ENCODE results near the gene OR2T4.

OR2T4 gene, protein sequence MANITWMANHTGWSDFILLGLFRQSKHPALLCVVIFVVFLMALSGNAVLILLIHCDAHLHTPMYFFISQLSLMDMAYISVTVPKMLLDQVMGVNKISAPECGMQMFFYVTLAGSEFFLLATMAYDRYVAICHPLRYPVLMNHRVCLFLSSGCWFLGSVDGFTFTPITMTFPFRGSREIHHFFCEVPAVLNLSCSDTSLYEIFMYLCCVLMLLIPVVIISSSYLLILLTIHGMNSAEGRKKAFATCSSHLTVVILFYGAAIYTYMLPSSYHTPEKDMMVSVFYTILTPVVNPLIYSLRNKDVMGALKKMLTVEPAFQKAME

DNA sequence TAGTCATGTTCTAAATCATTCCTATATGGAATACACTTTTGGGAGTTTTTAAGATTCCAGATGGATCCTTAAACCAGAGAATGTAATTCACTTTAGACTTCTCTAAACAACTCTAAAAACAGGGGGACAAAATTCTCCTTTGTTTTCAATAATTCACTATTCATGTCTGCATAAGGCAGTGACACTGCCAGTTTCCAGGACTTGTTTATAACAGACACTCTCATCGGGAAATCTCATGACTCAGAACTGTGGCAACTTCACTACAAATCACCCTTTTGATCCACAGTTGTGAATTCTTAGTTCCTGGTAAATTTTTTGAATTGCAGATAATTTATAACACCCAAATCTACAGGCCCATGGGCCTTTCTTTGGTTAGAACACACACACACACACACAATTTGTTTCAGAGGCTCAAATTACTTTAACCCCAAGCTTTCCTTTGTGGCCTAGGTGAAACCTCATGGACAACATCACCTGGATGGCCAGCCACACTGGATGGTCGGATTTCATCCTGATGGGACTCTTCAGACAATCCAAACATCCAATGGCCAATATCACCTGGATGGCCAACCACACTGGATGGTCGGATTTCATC is at the start of gene OR2T4:
OR2T4 (plus strand) TSS at position 545 of the 595 bp plus-strand sequence; CDS start at position 545, 0 bp downstream.
- no peak for DNase-seq (ENCODE audit: extremely low spot score)
- POLR2A ChIA-PET: no interaction called here

DNA sequence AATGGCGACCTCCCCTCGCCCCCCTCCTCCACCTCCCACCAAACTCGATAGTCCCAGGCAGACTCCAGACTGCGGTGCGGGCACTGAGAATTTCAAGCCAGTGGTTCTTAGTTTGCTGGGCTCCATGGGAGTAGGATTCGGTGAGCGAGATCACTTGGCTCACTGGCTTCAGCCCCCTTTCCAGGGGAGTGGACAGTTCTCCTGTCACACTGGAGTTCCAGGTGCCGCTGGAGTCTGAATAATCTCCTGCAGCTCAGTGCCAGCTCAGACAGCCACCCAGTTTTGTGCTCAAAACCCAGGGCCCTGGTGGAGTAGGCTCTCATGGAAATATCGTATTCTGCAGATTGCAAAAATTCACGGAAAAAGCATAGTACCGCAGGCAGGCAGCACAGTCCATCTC is 44.7 kb upstream of the OR2T4 start:
- POLR2A ChIA-PET: no interaction called here
- CTCF ChIA-PET: no interaction called here
- DNase-seq (ENCODE audit: extremely low spot score): no peak
- TF ChIP-seq SUZ12 (IDR thresholded peaks at IDR 0.05): no peak
- TF ChIP-seq BHLHE40 (IDR thresholded peaks at IDR 0.05; ENCODE audit: borderline replicate concordance): no peak
- TF ChIP-seq ZNF384 (IDR thresholded peaks at IDR 0.05): no peak
- TF ChIP-seq SP1 (IDR thresholded peaks at IDR 0.05): no peak
- no peak for TF ChIP-seq ELF4 (IDR thresholded peaks at IDR 0.05)
- no peak for TF ChIP-seq TARDBP (IDR thresholded peaks at IDR 0.05)

More for the DNA sequence above, at the start of gene OR2T4:
- no peak for TF ChIP-seq LEF1 (IDR thresholded peaks at IDR 0.05; ENCODE audit: borderline replicate concordance)
- no peak for TF ChIP-seq L3MBTL2 (conservative IDR thresholded peaks at IDR 0.05)
- no peak for TF ChIP-seq ELF4 (IDR thresholded peaks at IDR 0.05)
- no peak for TF ChIP-seq CTBP1 (IDR thresholded peaks at IDR 0.05; ENCODE audit: borderline replicate concordance)
- TF ChIP-seq FOXA1 (IDR thresholded peaks at IDR 0.05): no peak
- no peak for TF ChIP-seq SUZ12 (IDR thresholded peaks at IDR 0.05)
- CTCF ChIA-PET: no interaction called here

DNA sequence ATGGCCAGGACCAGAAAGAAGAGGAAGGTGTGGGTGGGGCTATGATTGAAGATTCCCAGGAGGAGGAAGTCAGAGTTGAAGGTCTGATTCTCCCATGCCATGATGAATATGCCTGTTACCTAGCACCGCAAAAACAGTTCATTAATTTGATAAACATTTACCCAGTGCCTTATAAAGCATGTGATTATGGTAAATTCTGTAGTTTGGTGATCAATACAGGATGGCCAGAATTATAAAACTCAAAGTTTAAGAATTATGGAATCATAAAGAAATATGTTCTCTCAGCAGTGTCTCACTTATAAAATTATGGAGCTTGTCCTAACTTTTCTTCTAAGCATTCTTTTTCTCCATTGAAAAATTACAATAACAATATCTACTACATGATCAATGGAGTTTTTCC is 37.0 kb upstream of the OR2T4 start, which contains the start of gene OR2M7:
OR2M7 (minus strand) TSS at position 101 of the 400 bp plus-strand sequence; CDS start at position 101, 0 bp downstream.
- no peak for TF ChIP-seq SUZ12 (IDR thresholded peaks at IDR 0.05)
- TF ChIP-seq FOXA1 (IDR thresholded peaks at IDR 0.05): no peak
- TF ChIP-seq NFRKB (IDR thresholded peaks at IDR 0.05): no peak
- no peak for TF ChIP-seq FOXM1 (IDR thresholded peaks at IDR 0.05; ENCODE audit: borderline replicate concordance)
- no peak for TF ChIP-seq TARDBP (IDR thresholded peaks at IDR 0.05)
- no peak for TF ChIP-seq CTBP1 (IDR thresholded peaks at IDR 0.05; ENCODE audit: borderline replicate concordance)
- TF ChIP-seq LEF1 (IDR thresholded peaks at IDR 0.05; ENCODE audit: borderline replicate concordance): no peak
- TF ChIP-seq HDGF (IDR thresholded peaks at IDR 0.05; ENCODE audit: borderline replicate concordance): no peak
- no peak for TF ChIP-seq SP1 (IDR thresholded peaks at IDR 0.05)
- TF ChIP-seq BHLHE40 (IDR thresholded peaks at IDR 0.05; ENCODE audit: borderline replicate concordance): no peak
- TF ChIP-seq ELF4 (IDR thresholded peaks at IDR 0.05): no peak
- no peak for TF ChIP-seq FOXK2 (IDR thresholded peaks at IDR 0.05)
- TF ChIP-seq, protein P1, sequence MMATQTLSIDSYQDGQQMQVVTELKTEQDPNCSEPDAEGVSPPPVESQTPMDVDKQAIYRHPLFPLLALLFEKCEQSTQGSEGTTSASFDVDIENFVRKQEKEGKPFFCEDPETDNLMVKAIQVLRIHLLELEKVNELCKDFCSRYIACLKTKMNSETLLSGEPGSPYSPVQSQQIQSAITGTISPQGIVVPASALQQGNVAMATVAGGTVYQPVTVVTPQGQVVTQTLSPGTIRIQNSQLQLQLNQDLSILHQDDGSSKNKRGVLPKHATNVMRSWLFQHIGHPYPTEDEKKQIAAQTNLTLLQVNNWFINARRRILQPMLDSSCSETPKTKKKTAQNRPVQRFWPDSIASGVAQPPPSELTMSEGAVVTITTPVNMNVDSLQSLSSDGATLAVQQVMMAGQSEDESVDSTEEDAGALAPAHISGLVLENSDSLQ (IDR thresholded peaks at IDR 0.05): no peak
- TF ChIP-seq ARNT (IDR thresholded peaks at IDR 0.05): no peak
- TF ChIP-seq ZNF384 (IDR thresholded peaks at IDR 0.05): no peak
- TF ChIP-seq L3MBTL2 (conservative IDR thresholded peaks at IDR 0.05): no peak
- no peak for DNase-seq (ENCODE audit: extremely low spot score)
- CTCF ChIA-PET: no interaction called here
- POLR2A ChIA-PET: no interaction called here

DNA sequence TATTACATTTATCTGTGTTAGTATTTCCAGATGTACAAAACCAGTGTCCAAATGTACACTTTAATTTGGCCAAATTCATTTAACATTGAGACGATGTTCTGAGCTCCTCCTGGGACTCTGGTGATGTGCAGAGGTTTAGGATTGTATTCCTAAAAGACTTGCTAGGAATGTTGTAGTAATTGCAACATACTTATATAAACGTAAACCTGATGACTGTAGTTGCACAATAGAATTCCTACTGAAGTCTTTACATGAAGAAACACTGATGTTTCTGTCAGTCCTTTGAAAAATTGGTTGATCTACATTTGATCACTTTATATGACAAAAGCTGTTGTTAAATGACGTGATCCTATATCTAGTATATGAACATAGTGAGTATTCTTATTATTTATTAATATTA is 18.0 kb upstream of the OR2T4 start:
- no peak for DNase-seq (ENCODE audit: extremely low spot score)
- CTCF ChIA-PET: no interaction called here
- POLR2A ChIA-PET: no interaction called here
- TF ChIP-seq ZNF384 (IDR thresholded peaks at IDR 0.05): no peak
- TF ChIP-seq FOXK2 (IDR thresholded peaks at IDR 0.05): no peak
- TF ChIP-seq CTBP1 (IDR thresholded peaks at IDR 0.05; ENCODE audit: borderline replicate concordance): no peak
- no peak for TF ChIP-seq NFRKB (IDR thresholded peaks at IDR 0.05)
- no peak for TF ChIP-seq ARNT (IDR thresholded peaks at IDR 0.05)
- TF ChIP-seq L3MBTL2 (conservative IDR thresholded peaks at IDR 0.05): no peak
- TF ChIP-seq ELF4 (IDR thresholded peaks at IDR 0.05): no peak
- no peak for TF ChIP-seq FOXA1 (IDR thresholded peaks at IDR 0.05)
- no peak for TF ChIP-seq FOXM1 (IDR thresholded peaks at IDR 0.05; ENCODE audit: borderline replicate concordance)
- TF ChIP-seq TARDBP (IDR thresholded peaks at IDR 0.05): no peak
- TF ChIP-seq HDGF (IDR thresholded peaks at IDR 0.05; ENCODE audit: borderline replicate concordance): no peak
- TF ChIP-seq, protein P1 (IDR thresholded peaks at IDR 0.05): no peak
- TF ChIP-seq BHLHE40 (IDR thresholded peaks at IDR 0.05; ENCODE audit: borderline replicate concordance): no peak
- no peak for TF ChIP-seq LEF1 (IDR thresholded peaks at IDR 0.05; ENCODE audit: borderline replicate concordance)
- no peak for TF ChIP-seq SUZ12 (IDR thresholded peaks at IDR 0.05)
- TF ChIP-seq SP1 (IDR thresholded peaks at IDR 0.05): no peak

DNA sequence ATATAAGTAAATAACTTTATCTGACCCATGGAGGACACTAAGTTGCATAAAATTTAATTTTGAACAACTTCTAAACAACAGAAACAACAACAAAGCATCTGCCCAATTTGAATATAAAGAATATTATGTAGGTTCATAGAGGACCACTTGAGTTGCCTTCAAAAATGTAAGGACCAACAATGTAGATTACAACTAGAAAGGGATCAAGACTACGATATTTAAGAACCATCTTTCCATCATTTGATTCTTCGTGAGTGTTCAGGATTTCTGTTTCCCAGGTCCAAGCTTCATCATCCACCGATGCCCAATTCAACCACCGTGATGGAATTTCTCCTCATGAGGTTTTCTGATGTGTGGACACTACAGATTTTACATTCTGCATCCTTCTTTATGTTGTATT is 13.0 kb upstream of the OR2T4 start, which contains the start of gene OR14C36:
OR14C36 (plus strand) TSS at position 301 of the 400 bp plus-strand sequence; CDS start at position 301, 0 bp downstream.
- ChIA-PET POLR2A (no interaction called here), CTCF (no interaction called here)
- no peak for DNase-seq (ENCODE audit: extremely low spot score)
- TF ChIP-seq NFRKB (IDR thresholded peaks at IDR 0.05): no peak

DNA sequence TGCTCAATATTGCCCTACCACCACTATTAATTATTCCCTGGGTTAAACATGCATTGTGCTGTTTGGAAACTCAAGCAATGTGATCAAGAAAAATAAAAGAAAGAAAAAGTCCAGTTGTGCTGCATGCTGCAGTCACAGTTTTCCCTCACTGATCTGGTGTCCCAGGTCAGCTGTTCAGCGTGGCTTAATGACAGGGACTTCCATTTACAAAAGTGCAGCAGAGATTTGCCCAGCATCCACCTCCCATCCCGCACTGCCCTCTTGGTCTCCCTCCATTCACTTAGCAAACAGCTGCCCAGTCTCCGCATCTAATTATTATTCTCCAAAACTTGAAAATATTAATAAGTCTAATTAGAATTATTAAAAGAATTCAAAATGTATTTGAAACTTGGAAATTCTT is 2.0 kb upstream of the OR2T4 start:
- CTCF ChIA-PET: no interaction called here
- DNase-seq (ENCODE audit: extremely low spot score): no peak
- TF ChIP-seq FOXA1 (IDR thresholded peaks at IDR 0.05) (no peak), ARNT (IDR thresholded peaks at IDR 0.05) (no peak), HDGF (IDR thresholded peaks at IDR 0.05; ENCODE audit: borderline replicate concordance) (no peak), FOXM1 (IDR thresholded peaks at IDR 0.05; ENCODE audit: borderline replicate concordance) (no peak)
- POLR2A ChIA-PET: no interaction called here

DNA sequence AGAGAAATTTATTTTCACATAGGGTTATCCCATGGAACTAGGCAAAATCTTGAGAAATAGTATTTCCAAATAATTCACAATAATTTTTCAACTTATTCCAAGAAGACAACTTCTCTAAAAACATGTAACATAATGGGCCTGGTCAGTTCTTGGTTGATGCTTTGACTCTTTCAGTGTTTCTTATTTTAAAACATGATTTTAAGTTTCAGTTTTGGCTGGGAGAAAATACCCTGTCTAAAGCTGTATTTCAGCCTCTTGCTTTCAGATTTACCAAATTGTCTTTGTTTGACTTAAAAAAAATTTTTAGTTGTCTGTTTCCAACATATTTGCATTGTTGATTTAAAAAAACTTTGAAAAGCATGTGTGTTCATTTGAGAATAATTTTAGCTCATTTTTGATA is 5.1 kb downstream of the OR2T4 start:
- ChIA-PET CTCF (no interaction called here), POLR2A (no interaction called here)
- TF ChIP-seq SP1 (IDR thresholded peaks at IDR 0.05): no peak
- no peak for TF ChIP-seq ELF4 (IDR thresholded peaks at IDR 0.05)
- TF ChIP-seq FOXM1 (IDR thresholded peaks at IDR 0.05; ENCODE audit: borderline replicate concordance): no peak
- TF ChIP-seq CTBP1 (IDR thresholded peaks at IDR 0.05; ENCODE audit: borderline replicate concordance): no peak
- TF ChIP-seq SUZ12 (IDR thresholded peaks at IDR 0.05): no peak
- TF ChIP-seq TARDBP (IDR thresholded peaks at IDR 0.05): no peak
- TF ChIP-seq NFRKB (IDR thresholded peaks at IDR 0.05): no peak
- no peak for TF ChIP-seq BHLHE40 (IDR thresholded peaks at IDR 0.05; ENCODE audit: borderline replicate concordance)
- no peak for TF ChIP-seq ARNT (IDR thresholded peaks at IDR 0.05)
- no peak for DNase-seq (ENCODE audit: extremely low spot score)
